Ovary (tissue), 10 donors: ENCODE data around the gene TASP1. TPM values are rescaled to one million over a fixed set of nuclear protein-coding genes. Genes with fewer than 3 reads are reported as not detected.

Experiments
- DNase-seq, 5 donors: peaks; one replicate each; pipeline ENCODE4 v3.0.0-alpha.2; 2019 to 2020
- H3K27ac ChIP-seq, 2 donors: fragments of 200-600 bp; one replicate each; pipeline versions ENCODE4 v1.5.1 to v1.8.0; 2019 to 2022
- H3K27me3 ChIP-seq: fragments of 200-600 bp; one replicate; pipeline ENCODE4 v1.8.0; 2022
- H3K36me3 ChIP-seq: fragments of 200-600 bp; sonication (generic); one replicate; pipeline ENCODE4 v1.5.1; 2019
- H3K4me1 ChIP-seq: one replicate; pipeline ENCODE4 v1.8.1; 2013; ENCODE audit warnings: mild to moderate bottlenecking, moderate library complexity; ENCODE audit not compliant: insufficient read depth
- H3K4me3 ChIP-seq: fragments of 200-600 bp; sonication (generic); one replicate; pipeline ENCODE4 v1.5.1; 2017
- H3K9me3 ChIP-seq, 2 donors: fragments of 200-600 bp in 1 of 2; sonication (generic) in 1 of 2; one replicate each; pipeline versions ENCODE4 v1.5.1 to v1.8.1; 2013 to 2019; ENCODE audit warnings: mild to moderate bottlenecking in 1 of 2, moderate library complexity in 1 of 2
- CTCF ChIP-seq, 3 donors: fragments of 450-650 bp in 2 of 3; fragments of 200-600 bp in 1 of 3; IDR thresholded peaks; one replicate each; pipeline versions ENCODE4 v1.5.1 to v1.8.0; 2016 to 2022; ENCODE audit warnings: antibody characterized with exemption in 3 of 3, mild to moderate bottlenecking in 1 of 3
- EP300 ChIP-seq: sonication (generic); formaldehyde crosslinking; IDR thresholded peaks from one replicate; pipeline ENCODE4 v1.6.1; 2017; ENCODE audit warnings: antibody characterized with exemption
- POLR2A ChIP-seq: fragments of 450-650 bp; IDR thresholded peaks from one replicate; pipeline ENCODE4 v1.6.1; 2017; ENCODE audit warnings: antibody characterized with exemption, mild to moderate bottlenecking, moderate library complexity
- WGBS, 3 donors: extraction: QIAGEN DNeasy Blood & Tissue Kit in 1 of 3; methylation state at CpG; one replicate each; pipeline versions ENCODE4 v1.1.5 to v1.1.7; 2013 to 2017; 5-methylcytosine and 5-hydroxymethylcytosine counted together
- intact Hi-C, 4 donors: fragments of 100-400 bp; cut with DNase I; formaldehyde crosslinking; loops; one replicate each; pipeline versions ENCODE4 v1.11.0 to v1.15.1; 2022 to 2023
- long read RNA-seq, 3 donors: library from polyadenylated mRNA in 2 of 3; unstranded in 2 of 3; transcript quantifications; one replicate each; pipeline ENCODE4 v2.0.0 and lab custom pipeline, GENCODE V29; 2021 to 2026
- polyA plus RNA-seq, 2 donors: library from polyadenylated mRNA; stranded (reverse); fragments of 200-250 nt in 1 of 2; fragments of 350-450 nt in 1 of 2; fragmentation: Illumina TruSeq in 1 of 2; extraction: RNeasy Lipid Tissue Mini Kit (QIAGEN cat#74804) in 1 of 2; gene quantifications; one replicate each; pipeline ENCODE4 v1.2.3, GENCODE V29; 2013 to 2014
- total RNA-seq, 7 donors: library from RNA; depleted of rRNA in 2 of 7; stranded (reverse); fragments of >200 nt in 2 of 7; fragmentation: NEBNext Ultra II Directional in 3 of 7; extraction: Animal tissue kit (Norgen Biotek cat#: 25700) in 3 of 7; gene quantifications; one replicate each; pipeline versions ENCODE4 v1.1.0 to v1.2.4, GENCODE V29; 2016 to 2023
- donor health status: DM: no; HTN: no; CAD: no; lungs with moderate emphysema.
- donor health status: DM: no; HTN: no; CAD: no.
- donor health status: Bipolar disorder and iron deficiency.
- donor health status: DM: yes; HTN: yes; CAD: no.
- donor health status: DM: no; HTN: no; CAD: no.
- donor health status: DM: yes; HTN: yes; CAD: no.

The TASP1 gene
- total RNA-seq: 10 to 100 TPM; 11.6 to 16.5 (median 14.8) TPM
- 10 to 100 TPM in 1 of 2 donors, 1 to 10 TPM in 1; 6.4 to 10.1 TPM for polyA plus RNA-seq
- long read RNA-seq, donor 1, transcript TASP1-201 (14 exons, 2,352 nt): major isoform, 21 of 42 reads
- long read RNA-seq, donor 1, partial matches to known transcripts: 10 of 42 reads
- long read RNA-seq, donor 1, other reads (novel, unspliced or antisense): 10 of 42 reads
- long read RNA-seq, donor 2, partial matches to known transcripts: 0 of 4 reads
- long read RNA-seq, donor 2, other reads (novel, unspliced or antisense): 0 of 4 reads
- long read RNA-seq, donor 3, transcript TASP1-201 (14 exons, 2,352 nt): major isoform, 16 of 27 reads
- long read RNA-seq, donor 3, partial matches to known transcripts: 6 of 27 reads
- long read RNA-seq, donor 3, other reads (novel, unspliced or antisense): 4 of 27 reads

DNA sequence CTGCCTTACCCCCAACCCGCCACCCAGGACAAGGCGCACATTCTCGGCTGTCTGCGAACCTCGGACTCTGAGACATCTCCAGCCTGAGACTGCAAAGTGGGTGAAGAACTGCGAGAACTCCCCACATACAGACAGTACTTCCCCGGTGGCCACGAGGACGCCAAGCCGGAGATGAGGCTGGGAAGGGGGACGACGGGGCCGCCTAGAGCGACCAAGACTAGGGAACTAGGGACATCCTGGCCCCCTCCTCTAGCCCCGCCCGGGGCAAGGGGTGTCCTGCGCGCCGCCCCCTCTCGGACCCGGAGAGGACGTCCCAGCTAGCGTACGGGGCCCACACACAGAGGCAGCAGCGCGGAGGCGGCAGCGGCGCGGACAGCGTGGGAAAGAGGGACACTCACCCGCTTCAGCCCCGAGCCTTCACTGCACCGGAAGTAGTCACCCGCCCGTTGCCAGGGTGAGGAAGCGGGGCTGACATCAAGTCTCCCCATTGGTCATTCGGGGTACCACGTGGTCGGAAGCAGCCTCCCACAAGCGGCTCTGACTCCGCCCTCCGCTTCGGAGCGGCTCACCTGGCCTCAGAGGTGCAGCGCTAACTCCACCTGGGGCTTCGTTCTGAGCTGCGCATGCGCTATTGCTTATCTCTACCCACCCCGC, at the start of gene TASP1:
TASP1 (minus strand) TSS at position 437 of the 654 bp plus-strand sequence. CDS start 8,854 bp downstream, outside the sequence.
- Histone ChIP-seq H3K36me3 (no peaks in the 10 kb centered on the region), H3K4me1 (no peaks in the 10 kb centered on the region), H3K9me3 (no peaks in the 10 kb centered on the region), H3K4me3 (peak within 1 kb of the TSS; percentile 95), H3K27me3 (no peaks in the 10 kb centered on the region), H3K27ac (peak within 1 kb of the TSS in 1 of 2 donors; percentile 5)
- TF ChIP-seq EP300 (no peak), POLR2A (peak; percentile 60), CTCF (IDR thresholded peaks at IDR 0.05) (no peak)
- 0 to 1% (median 1%) methylated on average over 42 to 50 of the region's 50 CpGs for WGBS, 3 donors
- intact Hi-C loops: no loop called here
- DNase-seq: peak; percentile 94 to 96 (median 95)

DNA sequence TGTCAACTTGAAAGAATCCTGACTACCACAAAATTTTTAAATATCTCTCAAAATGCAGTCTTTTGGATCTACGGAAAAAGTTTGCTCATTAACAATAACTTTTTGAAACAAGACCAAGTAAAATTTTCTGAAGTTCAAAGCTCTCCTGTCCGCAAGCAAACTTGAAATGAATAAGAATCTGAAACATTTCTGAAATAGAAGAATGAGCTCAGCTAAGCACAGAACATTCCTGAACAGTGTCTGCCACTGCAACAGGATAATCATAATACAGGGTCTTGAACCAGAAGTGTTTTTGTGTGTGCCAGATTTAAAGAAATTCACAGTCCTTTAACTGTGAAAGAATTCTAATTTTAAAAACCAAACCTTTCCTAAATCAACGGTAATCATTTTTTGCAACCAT, 49.1 kb upstream of the TASP1 start:
- no peak for DNase-seq
- Histone ChIP-seq H3K9me3 (no peaks in the 10 kb centered on the region), H3K27me3 (no peaks in the 10 kb centered on the region), H3K27ac (no peak overlapping the region), H3K4me1 (peaks cover 2% of the 10 kb centered on the region), H3K4me3 (no peak overlapping the region), H3K36me3 (no peaks in the 10 kb centered on the region)
- TF ChIP-seq EP300 (no peak), CTCF (IDR thresholded peaks at IDR 0.05) (no peak), POLR2A (no peak)
- 14 to 24% (median 22%) methylated on average over 3 of the region's 3 CpGs for WGBS, 3 donors
- intact Hi-C loops: no loop called here

- Histone ChIP-seq H3K36me3 (no peaks in the 10 kb centered on the region), H3K27me3 (no peaks in the 10 kb centered on the region), H3K4me3 (no peak overlapping the region), H3K9me3 (no peaks in the 10 kb centered on the region), H3K27ac (no peak overlapping the region), H3K4me1 (no peaks in the 10 kb centered on the region)
- no peak for DNase-seq
- 93 to 98% (median 95%) methylated on average over 2 of the region's 2 CpGs for WGBS, 3 donors
- intact Hi-C loops: no loop called here
- TF ChIP-seq POLR2A (no peak), EP300 (no peak), CTCF (IDR thresholded peaks at IDR 0.05) (no peak)
These were observed 46.9 kb upstream of the TASP1 start for GRCh38 chr20:13685623-13686022.

DNA sequence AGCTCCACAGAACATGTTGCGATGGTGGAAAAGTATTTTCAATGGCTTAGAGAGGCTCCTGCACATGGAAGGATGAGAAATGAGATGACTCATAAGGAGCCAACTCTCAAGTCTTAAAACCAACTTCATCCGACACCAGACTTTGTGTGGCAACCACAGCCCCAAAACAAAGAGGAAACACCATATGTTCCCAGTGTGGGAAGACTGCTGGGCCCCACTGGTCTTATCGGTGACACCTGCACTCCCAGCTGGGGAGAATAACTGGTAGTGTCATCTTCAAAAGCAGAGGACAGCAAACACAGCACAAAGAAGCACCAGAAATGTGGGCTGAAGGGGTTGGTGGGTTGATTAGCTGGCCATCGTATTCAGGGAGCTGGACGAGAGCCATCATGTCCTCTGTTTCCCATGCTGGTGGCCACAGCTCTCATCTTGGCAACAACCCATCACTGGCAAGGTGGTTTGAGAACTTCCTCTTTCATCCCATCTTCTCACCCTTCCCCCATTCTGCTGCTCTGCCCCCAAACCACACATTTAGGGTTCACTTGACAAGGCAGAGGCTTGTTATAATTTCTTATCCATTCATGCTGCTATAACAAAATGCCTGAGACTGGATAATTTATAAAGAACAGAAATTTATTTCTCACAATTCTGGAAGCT, 46.0 kb upstream of the TASP1 start:
- Histone ChIP-seq H3K4me3 (no peak overlapping the region), H3K27me3 (no peaks in the 10 kb centered on the region), H3K27ac (no peak overlapping the region), H3K9me3 (no peaks in the 10 kb centered on the region), H3K36me3 (no peaks in the 10 kb centered on the region), H3K4me1 (no peaks in the 10 kb centered on the region)
- intact Hi-C loops: no loop called here
- TF ChIP-seq CTCF (IDR thresholded peaks at IDR 0.05): no peak
- no peak for TF ChIP-seq POLR2A
- no peak for TF ChIP-seq EP300
- no peak for DNase-seq
- WGBS, 3 donors: 89% methylated on average over 5 of the region's 5 CpGs
